Stimulated activated CD4-positive, alpha-beta T cell treated with anti-CD3 and anti-CD28 coated beads, Interleukin-2, amount 100 ng/mL, for 24 hours (primary cell): ENCODE measurements around the gene CHMP6.

ENCODE experiments used
- DNase-seq, 2 donors: peaks; one replicate each; pipeline ENCODE4 v3.0.0-alpha.2; 2020

Gene CHMP6

DNA sequence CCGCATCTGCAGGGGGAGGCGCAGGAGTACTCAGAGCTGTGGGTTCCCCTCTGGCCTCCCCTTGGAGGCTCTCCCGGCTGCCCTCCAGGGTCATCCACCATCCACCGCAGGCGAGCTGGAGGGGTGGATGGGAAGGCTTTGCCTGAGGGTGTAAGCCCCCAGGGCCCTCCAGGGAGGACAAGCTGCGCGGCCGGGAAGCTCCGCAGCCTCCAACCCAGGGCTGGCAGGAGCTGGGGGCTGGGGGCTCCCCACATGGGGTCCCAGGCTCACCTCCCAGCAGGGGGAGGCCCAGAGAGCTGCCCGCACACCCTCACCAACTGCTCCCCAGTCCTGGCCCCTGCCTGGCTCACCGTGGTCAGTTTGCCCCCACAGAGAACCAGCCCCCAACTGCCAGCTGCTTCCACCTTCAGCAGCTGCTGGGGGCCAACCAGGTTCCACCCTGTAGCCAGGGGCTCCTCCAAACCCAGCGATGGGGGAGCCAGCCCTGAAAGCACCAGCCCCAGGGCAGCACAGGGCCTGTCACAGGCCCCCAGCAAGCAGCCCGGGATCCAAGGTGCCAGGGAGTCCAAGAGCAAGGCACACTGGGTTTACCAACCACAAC, 19.8 kb upstream of the CHMP6 start:
- no peak for DNase-seq

GRCh38 chr17:80976701-80977100, 14.9 kb upstream of the CHMP6 start:
- no peak for DNase-seq

DNA sequence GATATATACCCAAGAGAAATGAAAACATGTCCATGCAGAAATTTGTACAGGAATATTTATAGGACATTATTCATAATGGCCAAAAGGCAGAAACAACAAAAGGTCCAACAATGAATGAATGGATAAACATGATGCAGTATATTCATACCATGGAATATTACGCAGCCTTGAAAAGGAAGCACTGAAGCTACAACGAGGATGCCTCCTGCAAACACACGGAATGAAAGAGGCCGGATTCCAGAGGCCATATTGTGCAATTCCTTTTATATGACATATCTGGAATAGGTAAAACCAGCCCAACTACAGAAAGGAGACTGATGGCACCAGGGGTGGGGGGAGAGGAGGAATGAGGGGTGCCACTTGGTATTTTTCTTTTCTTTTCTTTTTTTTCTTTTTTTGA, 14.5 kb upstream of the CHMP6 start:
- DNase-seq: no peak

DNA sequence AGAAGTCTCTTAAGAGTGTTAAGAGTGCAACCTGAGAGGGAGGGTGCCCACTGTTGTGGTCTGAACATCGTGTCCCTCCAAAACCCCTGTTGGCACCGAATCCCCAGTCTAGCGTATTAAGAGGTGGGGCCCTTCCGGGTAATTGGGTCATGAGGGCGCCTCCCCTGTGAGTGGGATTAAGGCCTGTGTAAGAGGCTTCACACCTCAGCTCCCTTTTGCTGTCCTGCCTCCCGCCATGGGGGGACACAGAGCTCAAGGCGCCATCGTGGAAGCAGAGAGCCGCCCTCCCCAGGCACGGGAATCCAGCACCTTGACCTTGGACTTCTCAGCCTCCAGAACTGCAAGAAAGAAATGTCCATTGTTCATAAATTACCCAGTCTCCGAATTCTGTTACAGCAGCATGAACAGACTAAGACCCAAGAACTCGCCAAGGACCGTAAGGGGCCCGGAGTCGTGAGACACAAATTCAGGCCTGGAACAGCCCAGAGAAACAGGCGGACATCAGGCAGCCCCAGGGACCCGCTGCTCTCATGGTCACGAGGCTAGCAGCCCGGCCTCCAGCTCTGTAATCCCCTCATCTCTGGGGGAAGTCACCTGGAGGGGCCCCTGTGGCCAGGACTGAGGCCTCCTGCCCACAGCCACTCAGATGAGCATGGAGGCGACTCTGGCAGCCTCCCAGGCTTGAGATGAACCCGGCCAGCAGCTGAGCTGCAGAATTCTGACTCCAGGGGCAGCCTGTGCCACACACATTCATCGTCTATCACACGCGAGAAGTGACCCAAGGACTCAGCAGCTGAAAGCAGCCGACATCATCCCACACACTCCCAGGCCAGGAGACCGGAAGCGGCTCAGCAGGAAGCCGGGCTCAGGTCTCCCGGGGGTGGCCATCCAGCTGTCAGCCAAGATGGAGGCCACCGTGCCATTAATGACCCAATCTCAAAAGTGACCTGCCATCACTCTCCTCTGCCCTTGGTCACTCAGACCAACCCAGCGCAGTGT, 12.8 kb upstream of the CHMP6 start:
- no peak for DNase-seq

GRCh38 chr17:80979547-80980378, 11.9 kb upstream of the CHMP6 start:
- no peak for DNase-seq

DNA sequence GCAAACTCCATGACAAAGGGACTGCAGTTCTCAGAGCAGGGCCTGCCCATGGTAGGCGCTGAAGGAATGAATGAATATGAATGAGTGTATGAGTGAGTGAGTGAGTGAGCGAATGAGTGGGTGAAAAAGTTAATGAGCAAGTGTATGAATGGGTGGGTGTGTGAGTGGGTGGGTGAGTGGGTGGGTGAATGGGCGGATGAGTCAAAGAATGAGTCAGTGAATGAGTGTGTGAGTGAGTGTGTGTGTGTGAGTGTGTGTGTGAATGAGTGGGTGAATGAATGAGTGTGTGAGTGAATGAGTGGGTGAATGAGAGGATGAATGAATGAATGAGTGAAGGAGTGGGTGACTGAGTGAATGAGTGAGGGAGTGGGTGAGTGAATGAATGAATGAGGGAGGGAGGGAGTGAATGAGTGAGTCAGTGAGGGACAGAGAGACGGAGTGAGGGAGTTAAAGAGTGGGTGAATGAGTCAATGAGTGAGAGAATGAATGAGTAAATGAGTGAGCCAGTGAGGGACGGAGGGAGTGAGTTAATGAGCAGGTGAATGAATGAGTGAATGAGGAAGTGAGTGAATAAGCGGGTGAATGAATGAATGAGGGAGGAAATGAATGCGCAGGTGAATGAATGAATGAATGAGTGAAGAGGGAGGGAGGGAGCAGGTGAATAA, 11.1 kb upstream of the CHMP6 start:
- DNase-seq: no peak

DNA sequence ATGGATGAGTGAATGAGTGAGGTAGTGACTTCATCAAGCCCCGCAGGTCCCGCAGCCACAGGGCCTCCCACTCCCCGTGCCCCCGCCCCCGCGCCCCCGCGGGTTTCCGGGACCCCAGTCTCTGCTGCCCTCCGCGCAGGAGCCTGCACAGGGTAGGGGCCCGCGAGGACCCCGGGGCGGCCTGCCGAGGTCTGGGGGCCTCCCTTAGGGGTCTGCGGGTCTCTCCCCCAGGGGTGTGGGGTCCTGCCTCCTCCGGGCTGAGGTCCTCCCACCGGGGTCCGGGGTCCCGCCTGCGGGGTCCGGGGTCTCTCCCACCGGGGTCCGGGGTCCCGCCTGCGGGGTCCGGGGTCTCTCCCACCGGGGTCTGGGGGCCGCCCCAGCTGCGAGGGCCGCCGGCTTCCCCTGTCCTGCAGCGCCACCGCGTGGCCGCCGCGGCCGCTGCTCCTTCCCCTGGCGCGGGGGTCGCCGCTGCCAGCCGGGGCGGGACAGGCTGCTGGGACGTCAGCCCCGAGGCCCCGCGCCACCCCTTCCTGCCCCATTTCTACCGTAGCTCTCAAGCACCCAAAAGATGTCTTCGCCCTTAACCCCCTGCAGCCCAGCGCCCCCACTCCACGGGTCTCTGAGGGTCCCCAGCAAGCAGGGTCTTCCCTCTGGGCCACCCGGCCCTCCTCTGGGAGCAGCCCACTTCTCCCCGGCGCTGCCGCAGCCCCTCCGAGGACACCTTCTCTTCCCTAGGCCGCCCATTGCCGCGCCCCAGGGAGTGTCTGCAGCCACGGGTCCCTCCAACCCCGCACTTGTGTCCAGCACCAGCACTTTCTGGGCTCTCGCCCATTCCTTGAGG, 10.4 kb upstream of the CHMP6 start:
- DNase-seq: peak; percentile 50 to 56

DNA sequence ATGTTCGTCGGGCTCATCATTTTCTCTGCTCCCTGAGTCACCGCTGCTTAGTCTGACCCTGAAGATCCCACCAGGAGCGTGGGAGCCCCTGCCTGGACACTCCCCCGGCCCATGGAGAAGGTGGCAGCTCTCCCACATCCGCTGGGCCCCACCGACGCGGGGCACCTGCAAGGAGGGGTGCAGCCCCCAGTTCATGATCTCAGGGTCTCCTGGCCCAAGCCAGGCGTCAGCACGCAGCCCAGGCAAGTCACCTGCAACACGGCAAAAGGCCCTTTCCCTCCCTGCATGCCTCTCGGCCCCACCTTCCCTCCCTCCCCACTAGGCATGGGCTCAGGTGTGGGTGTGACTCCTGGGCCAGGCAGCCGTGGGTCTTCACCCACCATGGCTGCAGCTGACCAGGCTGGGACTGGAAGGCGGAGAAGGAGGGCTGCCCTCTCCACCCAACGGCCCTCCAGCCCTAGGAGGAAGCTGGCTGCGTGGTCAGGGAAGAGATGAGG, 9.7 kb upstream of the CHMP6 start:
- no peak for DNase-seq

DNA sequence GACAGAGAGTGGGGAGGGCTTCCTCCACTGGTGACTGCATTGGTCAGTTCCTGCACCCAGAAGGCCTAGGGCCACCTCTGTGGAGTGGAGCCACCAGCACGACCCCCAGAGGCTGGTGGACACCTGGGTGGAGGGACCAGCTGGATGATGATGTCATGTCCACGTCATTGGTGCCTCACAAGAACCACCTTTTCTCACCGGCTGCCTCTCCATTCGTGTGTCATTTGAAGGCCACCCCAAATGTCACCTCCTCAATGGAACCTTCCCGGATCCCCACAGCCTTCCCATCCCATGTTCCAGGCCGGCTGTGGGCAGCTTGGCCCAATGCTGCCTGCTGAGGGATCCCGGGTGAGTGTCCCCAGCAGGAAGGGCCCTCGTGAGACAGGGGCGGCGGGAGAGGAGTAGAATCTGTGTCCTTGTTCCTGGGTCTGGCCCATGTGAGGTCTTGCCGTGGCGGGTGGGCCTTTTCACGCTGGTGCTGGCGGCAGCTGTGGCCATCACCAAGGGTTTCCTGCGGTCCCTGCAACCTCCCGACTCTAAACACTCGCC, 9.1 kb upstream of the CHMP6 start:
- DNase-seq: no peak

- DNase-seq: no peak
Observed at GRCh38 chr17:80983545-80983944, 8.1 kb upstream of the CHMP6 start.

- no peak for DNase-seq
Observed at GRCh38 chr17:80984749-80985148, 6.9 kb upstream of the CHMP6 start.

DNA sequence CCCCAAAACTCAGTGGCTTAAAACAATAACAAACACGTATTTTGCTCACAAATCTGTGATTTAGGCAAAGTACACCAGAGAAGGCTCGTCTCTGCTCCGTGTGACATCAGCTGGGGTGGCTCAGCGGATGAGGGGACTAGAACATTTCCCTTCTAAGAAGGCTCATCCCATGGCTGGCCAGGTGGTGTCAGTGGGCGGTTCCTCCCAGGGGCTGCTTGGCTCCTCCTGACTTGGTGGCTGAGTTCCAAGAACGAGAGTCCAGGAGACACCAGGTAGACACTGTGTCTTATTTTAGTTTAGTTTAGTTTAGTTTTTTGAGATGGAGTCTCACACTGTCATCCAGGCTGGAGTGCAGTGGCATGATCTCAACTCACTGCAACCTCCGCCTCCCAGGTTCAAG, 5.6 kb upstream of the CHMP6 start:
- DNase-seq: no peak

DNA sequence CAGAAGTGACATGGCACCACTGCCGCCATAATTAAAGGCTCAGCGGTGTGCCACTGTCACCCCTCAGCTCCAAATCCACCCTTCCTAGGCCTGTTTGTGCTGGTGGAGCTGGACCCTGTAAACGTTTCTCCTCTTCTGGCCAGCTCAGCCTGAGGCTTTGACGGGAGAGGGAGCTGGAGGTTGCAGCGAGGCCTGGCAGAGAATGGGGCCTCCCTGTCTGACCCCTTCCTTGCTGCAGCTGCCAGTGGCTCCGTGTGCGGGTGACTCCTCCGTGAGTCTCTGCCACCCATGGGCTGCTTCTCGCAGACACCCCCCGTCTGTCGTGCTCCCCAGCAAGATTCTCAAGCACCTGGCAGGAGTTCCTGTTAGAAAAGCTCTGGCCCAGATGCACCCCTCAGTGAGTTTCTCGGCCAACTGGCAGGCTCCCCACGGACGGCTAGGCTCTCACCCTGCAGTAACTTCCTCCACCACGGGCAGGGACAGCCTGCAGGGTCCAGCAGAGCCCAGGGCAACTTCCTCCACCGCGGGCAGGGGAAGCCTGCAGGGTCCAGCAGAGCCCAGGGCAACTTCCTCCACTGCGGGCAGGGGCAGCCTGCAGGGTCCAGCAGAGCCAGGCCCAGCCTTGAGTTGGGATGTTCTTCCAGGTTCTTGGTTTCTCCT, 4.7 kb upstream of the CHMP6 start:
- DNase-seq: no peak

GRCh38 chr17:80987941-80988461, 3.6 kb upstream of the CHMP6 start:
- no peak for DNase-seq

- DNase-seq: no peak
Observed at GRCh38 chr17:80989586-80989913, 2.1 kb upstream of the CHMP6 start.

- DNase-seq: no peak
Observed at GRCh38 chr17:80990921-80991644, 558 bp upstream of the CHMP6 start.

DNA sequence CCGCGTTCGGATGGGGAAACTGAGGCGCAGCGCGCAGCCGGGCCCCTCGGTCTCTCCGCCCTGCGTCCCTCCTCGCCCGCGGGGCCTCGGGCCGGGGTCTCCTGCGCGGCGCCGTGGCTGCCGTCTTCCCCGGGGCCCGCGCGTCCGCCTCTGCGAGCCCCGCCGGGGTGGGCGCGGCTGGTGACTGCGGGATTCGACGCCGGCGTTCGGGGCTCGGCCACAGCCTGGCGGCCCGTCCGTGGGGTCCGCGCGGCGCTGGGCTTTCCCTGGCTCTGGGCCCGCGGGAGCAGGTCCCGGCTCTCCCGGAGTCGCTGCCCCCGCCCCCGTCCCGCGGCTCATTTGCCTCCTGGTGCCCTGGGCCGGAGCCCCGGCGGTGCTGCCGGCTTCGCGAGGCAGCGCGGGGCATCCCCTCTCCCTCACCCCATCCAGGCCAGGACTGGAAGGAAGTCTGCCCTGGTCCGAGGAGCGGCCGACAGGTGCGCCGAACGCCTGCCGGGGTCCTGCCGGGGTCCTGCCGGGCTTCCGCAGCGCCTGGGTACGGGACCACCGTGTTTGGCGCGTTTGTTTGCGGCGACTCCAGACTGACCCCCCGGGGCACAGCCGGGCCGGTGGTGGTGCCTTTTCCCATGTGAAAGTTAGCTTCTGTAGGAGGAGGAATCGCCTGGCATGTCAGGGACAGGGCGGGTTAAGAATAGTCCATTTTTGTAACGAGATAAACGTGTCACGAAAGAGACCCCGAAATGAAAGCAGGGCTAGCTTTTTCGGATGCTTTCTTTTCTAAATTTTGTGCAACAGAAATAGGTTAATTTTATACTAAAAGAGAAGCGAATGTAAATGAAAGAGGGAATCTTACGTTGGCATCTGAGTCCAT, 671 bp downstream of the CHMP6 start:
- DNase-seq: no peak

DNA sequence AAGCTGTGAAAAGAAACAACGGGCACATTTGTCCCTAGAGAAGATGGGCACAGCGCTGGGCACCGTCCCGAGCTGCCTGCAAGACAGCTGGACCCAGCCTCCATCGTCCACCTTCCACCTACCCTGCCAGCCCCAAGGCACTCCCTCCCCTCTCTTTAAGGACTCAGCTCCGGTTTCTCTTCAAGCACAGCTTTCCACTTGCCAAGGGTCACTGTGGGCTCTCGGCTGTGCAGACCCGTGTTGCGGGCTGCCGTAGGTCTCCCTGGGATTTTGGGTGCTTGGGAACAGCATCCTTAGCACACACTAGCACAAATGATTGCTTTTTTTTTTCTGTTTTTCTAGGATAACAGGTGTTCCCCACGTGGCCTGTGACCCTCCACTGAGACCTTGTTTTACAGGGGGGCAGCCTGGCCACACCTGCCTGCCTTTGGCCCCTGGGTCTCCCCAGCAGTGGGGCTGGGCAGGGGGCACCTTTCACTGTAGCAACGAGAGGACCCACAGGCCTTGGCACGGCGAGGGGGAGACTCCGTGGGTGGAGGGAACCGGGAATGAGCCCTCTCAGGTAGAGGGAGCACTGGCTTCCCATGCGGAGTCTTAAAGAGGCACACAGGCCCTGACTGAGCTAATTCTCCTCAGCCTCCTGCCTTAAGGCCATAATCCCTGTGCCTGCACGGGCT, 1.4 kb downstream of the CHMP6 start:
- no peak for DNase-seq
